IMR-90 (cell line): Measurements from ENCODE around the gene ATP5F1B. TPM values are rescaled to one million over a fixed set of nuclear protein-coding genes. Genes with fewer than 3 reads are reported as not detected.

Experiments used
- ATAC-seq: fragments of 200-7000 bp; cut with Tn5 transposase; 2 replicates; pipeline ENCODE4 v1.9.1; 2020; ENCODE audit warnings: low read depth, mild to moderate bottlenecking, moderate library complexity
- BruUV-seq: library from RNA; stranded (reverse); fragments of 400-500 nt; replicated peaks from 2 replicates; lab custom pipeline; 2021; lab: Mats Ljungman, UMichigan
- CTCF ChIA-PET: fragments of 300-600 bp; formaldehyde crosslinking; extraction: SDS; loops from one replicate; lab custom pipeline; 2021; ENCODE audit warnings: antibody characterized with exemption; lab: Yijun Ruan, JAX
- POLR2A ChIA-PET: fragments of 300-600 bp; sonication (Branson Sonifier 250); formaldehyde crosslinking; loops from one replicate; lab custom pipeline; 2022; ENCODE audit warnings: antibody characterized with exemption; ENCODE audit not compliant: unreplicated experiment; lab: Charles Lee
- DNase-seq: peaks from one replicate; pipeline ENCODE4 v3.0.0; 2013
- H2AFZ ChIP-seq: replicated peaks from 2 replicates; pipeline ENCODE3; 2013; ENCODE audit warnings: low read length, mild to moderate bottlenecking; ENCODE audit not compliant: poor library complexity
- H2AK5ac ChIP-seq: 2 replicates; pipeline ENCODE4 v1.6.1; 2013; ENCODE audit warnings: low read depth, low read length, inconsistent platforms
- H2AK9ac ChIP-seq: replicated peaks from 2 replicates; pipeline ENCODE3; 2013; ENCODE audit warnings: mild to moderate bottlenecking, low read depth, low read length, moderate library complexity; ENCODE audit not compliant: poor library complexity
- H2BK120ac ChIP-seq: 2 replicates; pipeline ENCODE4 v1.6.1; 2013; ENCODE audit warnings: low read depth, low read length, inconsistent platforms
- H2BK15ac ChIP-seq: 3 replicates; pipeline ENCODE4 v1.6.1; 2013; ENCODE audit warnings: low read depth, low read length, inconsistent platforms
- H2BK20ac ChIP-seq: 2 replicates; pipeline ENCODE4 v1.6.1; 2013; ENCODE audit warnings: low read depth, mild to moderate bottlenecking, inconsistent platforms, low read length, moderate library complexity
- H2BK5ac ChIP-seq: 2 replicates; pipeline ENCODE4 v1.6.1; 2013; ENCODE audit warnings: mild to moderate bottlenecking, low read depth, low read length, inconsistent platforms; ENCODE audit not compliant: poor library complexity, severe bottlenecking
- H3K14ac ChIP-seq: replicated peaks from 2 replicates; pipeline ENCODE4 v1.6.1; 2013; ENCODE audit warnings: low read depth, low read length, inconsistent platforms
- H3K18ac ChIP-seq: 2 replicates; pipeline ENCODE4 v1.6.1; 2013; ENCODE audit warnings: low read depth, low read length, control low read depth
- H3K23ac ChIP-seq: 2 replicates; pipeline ENCODE4 v1.6.1; 2013; ENCODE audit warnings: low read depth, low read length, inconsistent platforms
- H3K27ac ChIP-seq: 2 replicates; pipeline ENCODE4 v1.5.1; 2013; ENCODE audit warnings: mild to moderate bottlenecking, control low read depth, low read length; ENCODE audit not compliant: insufficient read depth
- H3K27me3 ChIP-seq: 2 replicates; pipeline ENCODE4 v1.6.1; 2013; ENCODE audit warnings: low read length; ENCODE audit not compliant: control insufficient read depth, insufficient read depth
- H3K36me3 ChIP-seq: 2 replicates; pipeline ENCODE4 v1.6.1; 2013; ENCODE audit warnings: low read length, mixed read lengths; ENCODE audit not compliant: control insufficient read depth, insufficient read depth
- H3K4ac ChIP-seq: 2 replicates; pipeline ENCODE4 v1.6.1; 2013; ENCODE audit warnings: low read depth, low read length, inconsistent platforms
- H3K4me1 ChIP-seq: 2 replicates; pipeline ENCODE4 v1.6.1; 2013; ENCODE audit warnings: low read length, mixed read lengths; ENCODE audit not compliant: control insufficient read depth, insufficient read depth
- H3K4me2 ChIP-seq: 2 replicates; pipeline ENCODE4 v1.6.1; 2013; ENCODE audit warnings: low read depth, mild to moderate bottlenecking, control low read depth, low read length, moderate library complexity
- H3K4me3 ChIP-seq: 2 replicates; pipeline ENCODE4 v1.5.1; 2013; ENCODE audit warnings: low read depth, mild to moderate bottlenecking, control low read depth, low read length, moderate library complexity; ENCODE audit not compliant: insufficient read depth
- H3K56ac ChIP-seq: 2 replicates; pipeline ENCODE4 v1.6.1; 2013; ENCODE audit warnings: low read length, inconsistent platforms; ENCODE audit not compliant: insufficient read depth; ENCODE audit errors: extremely low read depth
- H3K79me1 ChIP-seq, 2 experiments: 2 replicates each; pipeline ENCODE4 v1.6.1; 2013; ENCODE audit warnings: low read length in 2 of 2, inconsistent platforms in 1 of 2, low read depth in 1 of 2
- H3K9ac ChIP-seq: 2 replicates; pipeline ENCODE4 v1.6.1; 2013; ENCODE audit warnings: low read depth, low read length, control low read depth
- H3K9me1 ChIP-seq: 2 replicates; pipeline ENCODE4 v1.6.1; 2013; ENCODE audit warnings: low read length, inconsistent platforms; ENCODE audit not compliant: insufficient read depth
- H3K9me3 ChIP-seq: 2 replicates; pipeline ENCODE4 v1.6.1; 2013; ENCODE audit warnings: low read length; ENCODE audit not compliant: control insufficient read depth, insufficient read depth
- H4K20me1 ChIP-seq: 2 replicates; pipeline ENCODE4 v1.6.1; 2013; ENCODE audit warnings: low read length, inconsistent platforms; ENCODE audit not compliant: insufficient read depth
- H4K5ac ChIP-seq: 2 replicates; pipeline ENCODE4 v1.6.1; 2013; ENCODE audit warnings: mild to moderate bottlenecking, low read depth, low read length, control low read depth
- H4K8ac ChIP-seq, 2 experiments: 2 replicates each; pipeline ENCODE4 v1.6.1; 2013; ENCODE audit warnings: low read depth in 2 of 2, low read length in 2 of 2, control low read depth in 1 of 2, inconsistent platforms in 1 of 2
- H4K91ac ChIP-seq: 2 replicates; pipeline ENCODE4 v1.6.1; 2013; ENCODE audit warnings: low read depth, low read length, inconsistent platforms; ENCODE audit not compliant: insufficient read depth
- CHD1 ChIP-seq: IDR thresholded peaks from 2 replicates; pipeline ENCODE4 v1.6.1; 2012; ENCODE audit warnings: low read depth, low read length, improper control_type of control experiment
- FOS ChIP-seq: fragments of 150-350 bp; IDR thresholded peaks from 2 replicates; pipeline ENCODE4 v1.6.1; 2016; ENCODE audit warnings: low read depth, low read length
- MXI1 ChIP-seq: IDR thresholded peaks from 2 replicates; pipeline ENCODE4 v1.6.1; 2012; ENCODE audit warnings: low read depth, mild to moderate bottlenecking, low read length, moderate library complexity, borderline replicate concordance
- NFE2L2 ChIP-seq: fragments of 150-350 bp; IDR thresholded peaks from 2 replicates; pipeline ENCODE4 v1.6.1; 2016; ENCODE audit warnings: low read depth, mild to moderate bottlenecking, low read length
- POLR2A ChIP-seq: IDR thresholded peaks from 2 replicates; pipeline ENCODE4 v1.6.1; 2012; ENCODE audit warnings: mild to moderate bottlenecking, low read depth, low read length
- RCOR1 ChIP-seq: IDR thresholded peaks from 2 replicates; pipeline ENCODE4 v1.6.1; 2012; ENCODE audit warnings: mild to moderate bottlenecking, low read length, improper control_type of control experiment; ENCODE audit not compliant: insufficient replicate concordance
- RFX5 ChIP-seq: IDR thresholded peaks from 2 replicates; pipeline ENCODE4 v1.8.0; 2012; ENCODE audit warnings: low read depth, mild to moderate bottlenecking, low read length, moderate library complexity
- dilution Hi-C: fragments of 300-500 bp; cut with HindIII; formaldehyde crosslinking; loops from one replicate; pipeline ENCODE4 v1.14.3; 2018; ENCODE audit warnings: low sequenced_read_pairs; ENCODE audit not compliant: unreplicated experiment
- in situ Hi-C: fragments of 300-500 bp; cut with MboI; formaldehyde crosslinking; loops from 3 replicates; pipeline ENCODE4 v1.14.3; 2019; ENCODE audit warnings: low sequenced_read_pairs, inconsistent platforms, mixed read lengths
- intact Hi-C: fragments of 100-400 bp; cut with micrococcal nuclease; formaldehyde crosslinking; loops from 2 replicates; pipeline ENCODE4 v1.10.0; 2022
- polyA plus RNA-seq, 3 experiments: library from polyadenylated mRNA; depleted of rRNA; stranded (reverse); fragments of >200 nt; gene quantifications; 2 replicates each; pipeline ENCODE4 v1.2.3, GENCODE V29; 2012; ENCODE audit warnings: low replicate concordance in 1 of 3
- total RNA-seq: library from RNA; depleted of rRNA; stranded (reverse); fragments of >200 nt; gene quantifications from 2 replicates; pipeline ENCODE4 v1.2.3, GENCODE V29; 2012

ATP5F1B gene
- total and polyA plus RNA-seq, 2 of the 4 experiments (the other 2 are of a cell fraction), result 812 to 915 TPM

DNA sequence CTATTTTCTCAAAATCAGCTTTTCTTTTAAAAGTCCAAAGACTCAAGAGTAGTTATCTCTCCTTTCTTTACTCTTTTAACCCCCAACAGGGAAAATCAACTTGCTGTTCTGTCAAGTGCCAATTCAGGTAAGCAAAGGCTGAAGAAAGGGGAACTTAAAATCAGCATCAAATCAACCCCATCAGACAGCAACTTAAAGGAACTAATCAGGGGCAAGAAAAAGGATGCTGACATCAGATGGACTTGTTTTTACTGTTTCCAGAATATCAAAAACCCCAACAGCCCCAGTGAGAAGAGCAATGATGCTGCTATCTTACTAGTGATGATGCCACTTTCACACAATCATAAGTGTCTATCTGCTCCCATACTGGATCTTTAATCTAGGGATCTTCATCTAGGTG lies 19.1 kb downstream of the ATP5F1B start:
- no peak overlapping the region for H2AFZ ChIP-seq
- H2BK5ac ChIP-seq, result no peak overlapping the region
- H2BK120ac ChIP-seq, result no peak overlapping the region
- H3K9ac ChIP-seq, result no peak overlapping the region
- peaks cover 9% of the 10 kb centered on the region for H3K9me1 ChIP-seq
- 0 out of 2 replicates have a peak overlapping the region, but pooled peaks have one; percentile 41 for H3K23ac ChIP-seq
- no peak overlapping the region for H3K4me2 ChIP-seq
- no peak overlapping the region for H3K18ac ChIP-seq
- no peak overlapping the region for H2AK9ac ChIP-seq
- dilution Hi-C loops (no loop called here), in situ Hi-C loops (no loop called here), intact Hi-C loops (no loop called here)
- no peak overlapping the region for H3K4ac ChIP-seq
- no peak overlapping the region for H3K14ac ChIP-seq
- no peak overlapping the region for H4K5ac ChIP-seq
- no peak overlapping the region for H2AK5ac ChIP-seq
- POLR2A ChIA-PET, result no interaction called here
- CTCF ChIA-PET, result interaction anchor here (0.6 to 1.7 kb wide), 2 partner anchors 10 to 170 kb away, joined by 6 to 8 read pairs; no protein-coding TSS in a partner anchor
- no peak for ATAC-seq
- H3K27me3 ChIP-seq, result no peaks in the 10 kb centered on the region
- H3K27ac ChIP-seq, result no peak overlapping the region
- no peak overlapping the region for H3K4me3 ChIP-seq
- H4K91ac ChIP-seq, result no peak overlapping the region
- peaks cover 3 to 64% of the 10 kb centered on the region in 2 experiments for H3K79me1 ChIP-seq
- H3K56ac ChIP-seq, result no peak overlapping the region
- H3K36me3 ChIP-seq, result peaks cover 11% of the 10 kb centered on the region
- TF ChIP-seq RFX5 (no peak), FOS (no peak), POLR2A (no peak), MXI1 (no peak), NFE2L2 (no peak), CHD1 (no peak), RCOR1 (no peak)
- no peaks in the 10 kb centered on the region for H3K9me3 ChIP-seq
- H2BK20ac ChIP-seq, result no peak overlapping the region
- no peak overlapping the region for H4K8ac ChIP-seq
- DNase-seq, result no peak
- peaks cover 85% of the 10 kb centered on the region for H4K20me1 ChIP-seq
- H3K4me1 ChIP-seq, result peaks cover 9% of the 10 kb centered on the region
- H2BK15ac ChIP-seq, result no peak overlapping the region
- BruUV-seq, result no TSS peak
